B cell (primary cell): ENCODE results near the gene MEIS3.

Experiments used
- EZH2 ChIP-seq: IDR thresholded peaks from 2 replicates; pipeline ENCODE4 v1.6.1; 2012; ENCODE audit warnings: borderline replicate concordance, low read depth, mild to moderate bottlenecking, moderate library complexity, low read length; ENCODE audit not compliant: insufficient read depth, poor library complexity, severe bottlenecking
- TF ChIP-seq, protein P1 (sequence below): fragments of 200-600 bp; IDR thresholded peaks from one replicate; pipeline ENCODE4 v1.8.0; 2022; ENCODE audit warnings: antibody characterized with exemption, mild to moderate bottlenecking

DNA sequence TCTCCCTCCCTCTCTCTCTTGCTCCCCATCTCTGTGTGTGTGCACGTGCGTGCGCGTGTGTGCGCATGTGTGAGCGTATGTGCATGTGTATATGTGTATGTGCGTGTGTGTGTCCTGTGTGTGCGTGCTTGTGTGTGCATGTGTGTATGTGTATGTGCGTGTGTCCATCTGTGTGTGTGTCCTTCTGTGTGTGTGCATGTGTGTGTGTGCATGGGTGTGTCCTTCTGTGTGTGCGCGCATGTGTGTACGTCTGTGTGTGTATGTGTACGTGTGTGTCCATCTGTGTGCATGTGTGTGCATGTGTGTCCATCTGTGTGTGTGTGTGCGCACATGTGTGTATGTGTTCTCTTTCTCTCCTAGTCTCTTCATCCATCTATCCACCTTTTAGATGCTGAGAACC, 40.1 kb upstream of the MEIS3 start:
- TF ChIP-seq, protein P1, sequence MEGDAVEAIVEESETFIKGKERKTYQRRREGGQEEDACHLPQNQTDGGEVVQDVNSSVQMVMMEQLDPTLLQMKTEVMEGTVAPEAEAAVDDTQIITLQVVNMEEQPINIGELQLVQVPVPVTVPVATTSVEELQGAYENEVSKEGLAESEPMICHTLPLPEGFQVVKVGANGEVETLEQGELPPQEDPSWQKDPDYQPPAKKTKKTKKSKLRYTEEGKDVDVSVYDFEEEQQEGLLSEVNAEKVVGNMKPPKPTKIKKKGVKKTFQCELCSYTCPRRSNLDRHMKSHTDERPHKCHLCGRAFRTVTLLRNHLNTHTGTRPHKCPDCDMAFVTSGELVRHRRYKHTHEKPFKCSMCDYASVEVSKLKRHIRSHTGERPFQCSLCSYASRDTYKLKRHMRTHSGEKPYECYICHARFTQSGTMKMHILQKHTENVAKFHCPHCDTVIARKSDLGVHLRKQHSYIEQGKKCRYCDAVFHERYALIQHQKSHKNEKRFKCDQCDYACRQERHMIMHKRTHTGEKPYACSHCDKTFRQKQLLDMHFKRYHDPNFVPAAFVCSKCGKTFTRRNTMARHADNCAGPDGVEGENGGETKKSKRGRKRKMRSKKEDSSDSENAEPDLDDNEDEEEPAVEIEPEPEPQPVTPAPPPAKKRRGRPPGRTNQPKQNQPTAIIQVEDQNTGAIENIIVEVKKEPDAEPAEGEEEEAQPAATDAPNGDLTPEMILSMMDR, result no peak
- TF ChIP-seq EZH2, result no peak
